CD14-positive monocyte (primary cell): ENCODE measurements around the gene ZSCAN1. TPM values are rescaled to one million over a fixed set of nuclear protein-coding genes. Genes with fewer than 3 reads are reported as not detected.

ENCODE experiments used
- DNase-seq, 3 donors: peaks; one replicate each; pipeline ENCODE4 v3.0.0-alpha.2; 2011 to 2022
- H2AFZ ChIP-seq: 2 replicates; pipeline ENCODE4 v1.6.0; 2012; ENCODE audit warnings: mild to moderate bottlenecking, low read depth, low read length, inconsistent platforms; ENCODE audit not compliant: insufficient read depth, poor library complexity, severe bottlenecking
- H3K27ac ChIP-seq, 2 donors: 1 replicate in 1 of 2; 2 replicates in 1 of 2; pipeline ENCODE4 v1.5.1; 2012 to 2013; ENCODE audit warnings: low read length in 2 of 2, control low read depth in 1 of 2, inconsistent platforms in 1 of 2, low read depth in 1 of 2, mild to moderate bottlenecking in 1 of 2
- H3K27me3 ChIP-seq, 2 donors: one replicate each; pipeline versions ENCODE4 v1.6.0 to v1.6.1; 2011 to 2013; ENCODE audit warnings: low read length in 2 of 2; ENCODE audit not compliant: control insufficient read depth in 2 of 2, insufficient read depth in 2 of 2
- H3K36me3 ChIP-seq, 2 donors: replicated peaks in 1 of 2; 1 replicate in 1 of 2; 2 replicates in 1 of 2; pipeline versions ENCODE4 v1.5.1 to v1.6.1; 2012 to 2013; ENCODE audit warnings: low read length in 2 of 2, control low read depth in 1 of 2, inconsistent platforms in 1 of 2, mild to moderate bottlenecking in 1 of 2; ENCODE audit not compliant: insufficient read depth in 2 of 2, control insufficient read depth in 1 of 2
- H3K4me1 ChIP-seq, 2 donors: 1 replicate in 1 of 2; 2 replicates in 1 of 2; pipeline versions ENCODE4 v1.5.1 to v1.6.1; 2012 to 2013; ENCODE audit warnings: low read length in 2 of 2, control low read depth in 1 of 2, inconsistent platforms in 1 of 2, mild to moderate bottlenecking in 1 of 2, moderate library complexity in 1 of 2; ENCODE audit not compliant: insufficient read depth in 2 of 2, control insufficient read depth in 1 of 2
- H3K4me2 ChIP-seq: replicated peaks from 2 replicates; pipeline ENCODE3; 2012; ENCODE audit warnings: low read length, moderate library complexity, mild to moderate bottlenecking; ENCODE audit not compliant: poor library complexity, severe bottlenecking; ENCODE audit errors: extremely low read depth
- H3K4me3 ChIP-seq, 3 experiments: fragments of 200-600 bp in 1 of 3; sonication (generic) in 1 of 3; replicated peaks in 1 of 3; 1 replicate in 2 of 3; 2 replicates in 1 of 3; pipeline ENCODE4 v1.5.1; 2011 to 2013; ENCODE audit warnings: low read length in 3 of 3, mild to moderate bottlenecking in 3 of 3, control low read depth in 2 of 3, low read depth in 2 of 3, inconsistent platforms in 1 of 3, moderate library complexity in 1 of 3
- H3K79me2 ChIP-seq: 2 replicates; pipeline ENCODE4 v1.6.0; 2012; ENCODE audit warnings: mild to moderate bottlenecking, control low read depth, inconsistent platforms, low read length, moderate library complexity; ENCODE audit not compliant: insufficient read depth
- H3K9ac ChIP-seq: 2 replicates; pipeline ENCODE4 v1.6.0; 2017; ENCODE audit warnings: low read length, mild to moderate bottlenecking; ENCODE audit not compliant: insufficient read depth, poor library complexity, severe bottlenecking
- H3K9me3 ChIP-seq, 2 donors: replicated peaks in 1 of 2; 1 replicate in 1 of 2; 2 replicates in 1 of 2; pipeline versions ENCODE4 v1.5.1 to v1.6.1; 2012 to 2013; ENCODE audit warnings: low read length in 2 of 2, control low read depth in 1 of 2; ENCODE audit not compliant: control insufficient read depth in 1 of 2, insufficient read depth in 1 of 2
- H4K20me1 ChIP-seq: 2 replicates; pipeline ENCODE4 v1.6.0; 2012; ENCODE audit warnings: mild to moderate bottlenecking, low read length, control low read depth, moderate library complexity; ENCODE audit not compliant: insufficient read depth
- H3K27ac Mint-ChIP-seq, 7 donors: one replicate each; pipeline ENCODE4 v1.8.0; 2020; ENCODE audit warnings: mild to moderate bottlenecking in 7 of 7, mixed read lengths in 7 of 7, moderate library complexity in 6 of 7, inconsistent platforms in 2 of 7
- H3K27me3 Mint-ChIP-seq, 3 donors: one replicate each; pipeline ENCODE4 v1.8.0; 2021 to 2022; ENCODE audit warnings: low read depth in 3 of 3, mild to moderate bottlenecking in 3 of 3, mixed read lengths in 3 of 3, moderate library complexity in 3 of 3, inconsistent platforms in 1 of 3
- H3K36me3 Mint-ChIP-seq, 2 donors: one replicate each; pipeline ENCODE4 v1.8.0; 2020; ENCODE audit warnings: mixed read lengths in 2 of 2, inconsistent platforms in 1 of 2, mild to moderate bottlenecking in 1 of 2
- H3K4me1 Mint-ChIP-seq: one replicate; pipeline ENCODE4 v1.8.0; 2020; ENCODE audit warnings: mild to moderate bottlenecking, mixed read lengths
- H3K4me3 Mint-ChIP-seq, 2 donors: one replicate each; pipeline ENCODE4 v1.8.0; 2020; ENCODE audit warnings: mild to moderate bottlenecking in 2 of 2, mixed read lengths in 2 of 2, moderate library complexity in 1 of 2
- H3K9me3 Mint-ChIP-seq, 7 donors: one replicate each; pipeline ENCODE4 v1.8.0; 2020 to 2022; ENCODE audit warnings: mixed read lengths in 7 of 7, mild to moderate bottlenecking in 6 of 7, moderate library complexity in 6 of 7, inconsistent platforms in 2 of 7
- WGBS: methylation state at CpG from one replicate; pipeline ENCODE4 v1.1.5; 2013; ENCODE audit warnings: missing lambda C conversion rate; ENCODE audit not compliant: insufficient coverage; 5-methylcytosine and 5-hydroxymethylcytosine counted together
- intact Hi-C, 2 donors: fragments of 100-400 bp; cut with micrococcal nuclease; formaldehyde crosslinking; loops; one replicate each; pipeline versions ENCODE4 v1.15.0 to v1.15.1; 2023
- polyA plus RNA-seq, 3 donors: library from polyadenylated mRNA; depleted of rRNA in 1 of 3; unstranded in 2 of 3; stranded (reverse) in 1 of 3; fragments of 300-500 nt in 2 of 3; fragments of >200 nt in 1 of 3; fragmentation: Illumina TruSeq in 2 of 3; gene quantifications; 1 replicate in 2 of 3; 2 replicates in 1 of 3; pipeline ENCODE4 v1.2.3, GENCODE V29; 2012 to 2021
- TF ChIP-seq, protein P1 (sequence below): fragments of 200-600 bp; IDR thresholded peaks from one replicate; pipeline ENCODE4 v1.8.0; 2022; ENCODE audit warnings: antibody characterized with exemption, mild to moderate bottlenecking

ZSCAN1 gene
- polyA plus RNA-seq, 3 donors, result not detected

DNA sequence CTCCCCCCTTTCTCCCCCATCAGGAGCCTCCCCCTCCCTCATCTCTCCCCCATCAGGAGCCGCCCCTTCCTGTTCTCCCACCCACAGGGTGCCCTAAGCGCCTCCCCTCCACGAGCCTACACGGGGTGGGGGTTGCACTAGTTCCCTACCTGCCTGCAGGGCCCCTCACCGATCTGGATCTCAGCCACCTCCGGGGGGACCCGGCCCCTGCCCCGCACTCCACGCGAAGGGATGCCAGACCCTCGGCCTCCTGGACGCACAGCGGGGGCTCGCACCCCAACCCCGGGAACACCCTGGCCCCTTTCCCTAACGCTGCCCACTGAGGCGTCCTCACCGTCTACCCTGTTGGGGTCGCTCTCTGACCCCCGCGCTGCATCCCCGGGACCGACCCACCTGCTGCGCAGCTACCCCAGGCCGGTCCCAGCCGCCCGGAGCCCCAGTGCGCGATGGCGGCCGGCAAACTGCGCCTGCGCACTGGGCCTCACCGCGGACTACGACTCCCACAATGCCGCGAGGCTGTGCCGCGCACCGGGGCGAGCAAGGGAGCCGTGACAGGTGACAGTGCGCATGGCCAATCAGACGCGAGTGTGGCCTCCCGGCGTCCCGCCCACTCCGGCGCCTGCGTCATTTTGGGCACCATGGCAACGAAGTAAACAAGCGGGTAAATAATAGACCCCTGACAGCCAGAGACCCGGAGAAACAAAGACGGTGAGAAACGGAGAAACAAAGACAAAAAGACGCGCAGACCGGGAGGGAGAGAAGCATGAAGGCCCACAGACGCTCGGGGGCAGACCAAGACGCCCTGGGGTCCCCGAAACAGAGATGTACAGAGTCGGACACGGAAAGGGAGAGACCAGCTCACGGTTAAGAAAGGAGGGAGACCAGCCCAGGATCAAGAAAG is 64.2 kb downstream of the ZSCAN1 start, which contains the start of gene ZSCAN18:
ZSCAN18 (minus strand) TSS at position 451 of the 901 bp plus-strand sequence. CDS start 7,964 bp downstream, outside the sequence.
- no peaks in the 10 kb centered on the region for H3K79me2 ChIP-seq
- intact Hi-C loops, result loop anchor here in 1 of 2 donors (2.0 kb wide), 1 partner anchor 53 kb away; the partner anchor contains the start of gene ZNF329
- peaks cover 46 to 94% (median 87%) of the 10 kb centered on the region in 7 donors for H3K9me3 Mint-ChIP-seq
- H4K20me1 ChIP-seq, result no peaks in the 10 kb centered on the region
- peaks cover 0 to 7% (median 2%) of the 10 kb centered on the region in 3 donors for H3K27me3 Mint-ChIP-seq
- H3K27ac ChIP-seq, result peak within 1 kb of the TSS; percentile 84 to 90
- H3K27me3 ChIP-seq, result no peaks in the 10 kb centered on the region
- under 1% methylated on average over 65 of the region's 67 CpGs for WGBS
- H3K9ac ChIP-seq, result peak within 1 kb of the TSS; percentile 76
- peaks cover 88 to 92% of the 10 kb centered on the region in 2 donors for H3K9me3 ChIP-seq
- peaks cover 12 to 14% of the 10 kb centered on the region in 2 donors for H3K4me1 ChIP-seq
- peak within 1 kb of the TSS; percentile 79 to 94 for H3K4me3 Mint-ChIP-seq
- H3K4me3 ChIP-seq, result peak within 1 kb of the TSS; percentile 60 to 79 (median 68)
- TF ChIP-seq, protein P1, sequence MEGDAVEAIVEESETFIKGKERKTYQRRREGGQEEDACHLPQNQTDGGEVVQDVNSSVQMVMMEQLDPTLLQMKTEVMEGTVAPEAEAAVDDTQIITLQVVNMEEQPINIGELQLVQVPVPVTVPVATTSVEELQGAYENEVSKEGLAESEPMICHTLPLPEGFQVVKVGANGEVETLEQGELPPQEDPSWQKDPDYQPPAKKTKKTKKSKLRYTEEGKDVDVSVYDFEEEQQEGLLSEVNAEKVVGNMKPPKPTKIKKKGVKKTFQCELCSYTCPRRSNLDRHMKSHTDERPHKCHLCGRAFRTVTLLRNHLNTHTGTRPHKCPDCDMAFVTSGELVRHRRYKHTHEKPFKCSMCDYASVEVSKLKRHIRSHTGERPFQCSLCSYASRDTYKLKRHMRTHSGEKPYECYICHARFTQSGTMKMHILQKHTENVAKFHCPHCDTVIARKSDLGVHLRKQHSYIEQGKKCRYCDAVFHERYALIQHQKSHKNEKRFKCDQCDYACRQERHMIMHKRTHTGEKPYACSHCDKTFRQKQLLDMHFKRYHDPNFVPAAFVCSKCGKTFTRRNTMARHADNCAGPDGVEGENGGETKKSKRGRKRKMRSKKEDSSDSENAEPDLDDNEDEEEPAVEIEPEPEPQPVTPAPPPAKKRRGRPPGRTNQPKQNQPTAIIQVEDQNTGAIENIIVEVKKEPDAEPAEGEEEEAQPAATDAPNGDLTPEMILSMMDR, result no peak
- peak within 1 kb of the TSS; percentile 97 to 99 (median 98) for H3K27ac Mint-ChIP-seq
- no peaks in the 10 kb centered on the region for H3K36me3 ChIP-seq
- H2AFZ ChIP-seq, result peak within 1 kb of the TSS; percentile 83
- H3K36me3 Mint-ChIP-seq, result peaks cover 0 to 4% of the 10 kb centered on the region in 2 donors
- H3K4me1 Mint-ChIP-seq, result peaks cover 10% of the 10 kb centered on the region
- peak within 1 kb of the TSS; percentile 81 for H3K4me2 ChIP-seq
- DNase-seq, result peak; percentile 84 to 91 (median 86)

DNA sequence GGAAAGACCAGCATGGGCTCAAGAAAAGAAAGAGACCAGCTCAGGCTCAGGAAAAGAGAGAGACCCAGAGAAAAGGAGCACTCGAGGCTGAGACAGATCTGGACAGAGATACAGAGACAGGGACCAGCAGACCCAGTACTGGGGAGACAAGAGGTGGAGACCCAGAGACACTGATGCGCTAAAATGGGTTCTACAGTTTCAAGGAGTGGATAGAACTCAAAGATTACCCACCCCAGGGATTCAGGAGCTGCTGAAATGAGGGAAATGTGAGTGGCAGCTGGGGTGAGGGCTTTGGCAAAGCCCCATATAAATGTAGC is 64.8 kb downstream of the ZSCAN1 start:
- H4K20me1 ChIP-seq, result no peaks in the 10 kb centered on the region
- peak overlapping the region; percentile 76 for H3K9ac ChIP-seq
- Mint-ChIP-seq H3K27ac (peak overlapping the region; percentile 97 to 99 (median 98)), H3K36me3 (peaks cover 0 to 4% of the 10 kb centered on the region in 2 donors), H3K27me3 (peaks cover 0 to 7% (median 2%) of the 10 kb centered on the region in 3 donors), H3K9me3 (peaks cover 43 to 94% (median 88%) of the 10 kb centered on the region in 7 donors), H3K4me1 (peaks cover 10% of the 10 kb centered on the region), H3K4me3 (peak overlapping the region; percentile 79 to 94)
- H3K9me3 ChIP-seq, result peaks cover 88 to 89% of the 10 kb centered on the region in 2 donors
- TF ChIP-seq, protein P1, result no peak
- no peaks in the 10 kb centered on the region for H3K36me3 ChIP-seq
- peak overlapping the region; percentile 81 for H3K4me2 ChIP-seq
- H3K4me1 ChIP-seq, result peaks cover 12 to 14% of the 10 kb centered on the region in 2 donors
- intact Hi-C loops, result loop anchor here in 1 of 2 donors (2.0 kb wide), 1 partner anchor 52 kb away; the partner anchor contains the start of gene ZNF329
- H3K27me3 ChIP-seq, result no peaks in the 10 kb centered on the region
- peak overlapping the region; percentile 60 to 79 (median 68) for H3K4me3 ChIP-seq
- WGBS, result 0% methylated on average over 1 of the region's 2 CpGs
- no peaks in the 10 kb centered on the region for H3K79me2 ChIP-seq
- H2AFZ ChIP-seq, result peak overlapping the region; percentile 83
- H3K27ac ChIP-seq, result peak overlapping the region; percentile 84 to 90
- DNase-seq, result no peak

Other genes with a start within 250 kb of the ZSCAN1 start
- gene ZNF552, start 219.1 kb upstream of the ZSCAN1 start, polyA plus RNA-seq, result 1 to 10 TPM; 2.0 to 4.3 (median 2.9) TPM
- 1 to 10 TPM in 1 of 3 donors, under 1 TPM in 2; 0.18 to 6.6 (median 0.56) TPM for gene ZNF587B, start 203.7 kb upstream of the ZSCAN1 start, polyA plus RNA-seq
- 10 to 100 TPM in 1 of 3 donors, 1 to 10 TPM in 1, under 1 TPM in 1; 0.41 to 15.0 (median 2.9) TPM for gene ZNF587, start 184.2 kb upstream of the ZSCAN1 start, polyA plus RNA-seq
- 1 to 10 TPM; 2.5 to 6.3 (median 3.8) TPM for gene ZNF814, start 145.0 kb upstream of the ZSCAN1 start, polyA plus RNA-seq
- gene ZNF417, start 117.4 kb upstream of the ZSCAN1 start, polyA plus RNA-seq, result 1 to 10 TPM in 1 of 3 donors, under 1 TPM in 2; 0.39 to 6.8 (median 0.70) TPM
- 1 to 10 TPM in 1 of 3 donors, under 1 TPM in 1, not detected in 1; 0.74 to 1.4 TPM for gene ZNF418, start 98.6 kb upstream of the ZSCAN1 start, polyA plus RNA-seq
- gene ZNF256, start 86.3 kb upstream of the ZSCAN1 start, polyA plus RNA-seq, result 1 to 10 TPM in 1 of 3 donors, under 1 TPM in 2; 0.51 to 1.3 (median 0.85) TPM
- not detected for gene C19orf18, start 59.5 kb upstream of the ZSCAN1 start, polyA plus RNA-seq
- gene ZNF606, start 31.2 kb upstream of the ZSCAN1 start, polyA plus RNA-seq, result 1 to 10 TPM in 2 of 3 donors, under 1 TPM in 1; 0.87 to 1.7 (median 1.2) TPM
- under 1 TPM in 2 of 3 donors, not detected in 1; 0.32 to 0.37 TPM for gene ZNF135, start 25.3 kb downstream of the ZSCAN1 start, polyA plus RNA-seq
- gene ZSCAN18, start 64.2 kb downstream of the ZSCAN1 start, polyA plus RNA-seq, result 1 to 10 TPM; 1.1 to 4.1 (median 2.3) TPM
- 1 to 10 TPM in 1 of 3 donors, under 1 TPM in 2; 0.56 to 1.2 (median 0.65) TPM for gene ZNF329, start 116.8 kb downstream of the ZSCAN1 start, polyA plus RNA-seq
- 10 to 100 TPM in 1 of 3 donors, 1 to 10 TPM in 2; 5.8 to 10.1 (median 9.0) TPM for gene ZNF274, start 149.0 kb downstream of the ZSCAN1 start, polyA plus RNA-seq
- gene ZNF544, start 194.9 kb downstream of the ZSCAN1 start, polyA plus RNA-seq, result 1 to 10 TPM; 1.5 to 7.9 (median 2.2) TPM
- gene ZNF8, start 244.9 kb downstream of the ZSCAN1 start, polyA plus RNA-seq, result 1 to 10 TPM in 1 of 3 donors, under 1 TPM in 2; 0.05 to 2.4 (median 0.25) TPM